Spleen (tissue), 7 donors: ENCODE results near the gene MRPL45.

Experiments used
- POLR2AphosphoS5 ChIP-seq, 3 donors: sonication (generic); formaldehyde crosslinking; IDR thresholded peaks; one replicate each; pipeline ENCODE4 v1.5.1; 2017; ENCODE audit warnings: antibody characterized with exemption in 3 of 3
- TF ChIP-seq, protein P1 (sequence below), 11 experiments: fragments of 200-600 bp in 7 of 11; fragments of 450-650 bp in 4 of 11; sonication (generic) in 4 of 11; IDR thresholded peaks in 8 of 11; conservative IDR thresholded peaks in 3 of 11; 1 replicate in 7 of 11; 2 replicates in 4 of 11; pipeline versions ENCODE4 v1.4.0 to v1.8.0; 2016 to 2021; ENCODE audit warnings: antibody characterized with exemption in 11 of 11, inconsistent platforms in 4 of 11, mild to moderate bottlenecking in 1 of 11
- donor health status: DM: no; HTN: no; CAD: no; lungs with moderate emphysema.
- donor health status: DM: no; HTN: no; CAD: no.
- donor health status: DM: no; HTN: no; CAD: no.

DNA sequence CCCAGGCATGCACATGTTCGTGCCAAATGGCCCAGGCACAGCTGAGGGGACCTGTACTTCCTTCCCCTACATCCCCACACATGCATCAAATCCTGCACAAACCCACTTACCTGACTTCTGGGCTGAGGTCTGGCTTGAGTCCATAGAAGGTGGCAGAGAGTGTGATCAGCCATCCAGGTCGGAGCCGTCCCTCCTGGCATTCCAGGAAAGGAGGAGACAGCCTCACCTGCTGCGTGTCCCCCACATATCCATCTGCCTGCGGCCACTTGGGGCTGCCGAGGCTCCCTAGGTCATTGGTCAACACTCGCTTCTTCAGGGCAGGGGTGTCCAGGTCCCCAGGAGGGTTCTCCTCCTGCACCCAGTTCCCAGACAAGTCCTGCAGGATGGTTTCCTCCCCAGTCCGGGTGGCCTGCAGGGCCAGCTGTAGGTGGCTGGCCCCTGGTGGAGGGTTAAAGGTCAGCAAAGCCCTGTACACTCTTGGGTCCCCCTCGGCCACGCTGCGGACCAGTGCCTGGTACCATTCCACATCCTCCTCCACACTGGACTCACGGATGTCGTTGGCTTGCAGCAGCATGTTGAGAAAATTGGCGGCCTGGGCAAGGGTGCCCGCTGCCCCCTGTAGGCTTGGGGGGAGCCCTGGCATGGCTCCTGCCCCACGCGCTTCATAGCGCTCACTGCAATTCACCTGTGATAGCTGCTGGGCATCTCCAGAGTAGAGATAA is 46.1 kb downstream of the MRPL45 start:
- TF ChIP-seq, protein P1, sequence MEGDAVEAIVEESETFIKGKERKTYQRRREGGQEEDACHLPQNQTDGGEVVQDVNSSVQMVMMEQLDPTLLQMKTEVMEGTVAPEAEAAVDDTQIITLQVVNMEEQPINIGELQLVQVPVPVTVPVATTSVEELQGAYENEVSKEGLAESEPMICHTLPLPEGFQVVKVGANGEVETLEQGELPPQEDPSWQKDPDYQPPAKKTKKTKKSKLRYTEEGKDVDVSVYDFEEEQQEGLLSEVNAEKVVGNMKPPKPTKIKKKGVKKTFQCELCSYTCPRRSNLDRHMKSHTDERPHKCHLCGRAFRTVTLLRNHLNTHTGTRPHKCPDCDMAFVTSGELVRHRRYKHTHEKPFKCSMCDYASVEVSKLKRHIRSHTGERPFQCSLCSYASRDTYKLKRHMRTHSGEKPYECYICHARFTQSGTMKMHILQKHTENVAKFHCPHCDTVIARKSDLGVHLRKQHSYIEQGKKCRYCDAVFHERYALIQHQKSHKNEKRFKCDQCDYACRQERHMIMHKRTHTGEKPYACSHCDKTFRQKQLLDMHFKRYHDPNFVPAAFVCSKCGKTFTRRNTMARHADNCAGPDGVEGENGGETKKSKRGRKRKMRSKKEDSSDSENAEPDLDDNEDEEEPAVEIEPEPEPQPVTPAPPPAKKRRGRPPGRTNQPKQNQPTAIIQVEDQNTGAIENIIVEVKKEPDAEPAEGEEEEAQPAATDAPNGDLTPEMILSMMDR (IDR thresholded peaks at IDR 0.05 in 8 of 11, conservative IDR thresholded peaks at IDR 0.05 in 3 of 11) = no peak
- TF ChIP-seq POLR2AphosphoS5 (IDR thresholded peaks at IDR 0.05) = no peak
